Activated naive CD4-positive, alpha-beta T cell treated with Interleukin-2 at 50 U/mL for 16 hours (primary cell): Measurements from ENCODE around the gene NEURL3.
"Not testable (repeated sequence)": the region's sequence is repeated elsewhere in the genome, so short reads cannot be mapped to it uniquely, and the experiment has no call there.

Experiments used
- DNase-seq: peaks from one replicate; pipeline ENCODE4 v3.0.0-alpha.2; 2020

NEURL3 gene

DNA sequence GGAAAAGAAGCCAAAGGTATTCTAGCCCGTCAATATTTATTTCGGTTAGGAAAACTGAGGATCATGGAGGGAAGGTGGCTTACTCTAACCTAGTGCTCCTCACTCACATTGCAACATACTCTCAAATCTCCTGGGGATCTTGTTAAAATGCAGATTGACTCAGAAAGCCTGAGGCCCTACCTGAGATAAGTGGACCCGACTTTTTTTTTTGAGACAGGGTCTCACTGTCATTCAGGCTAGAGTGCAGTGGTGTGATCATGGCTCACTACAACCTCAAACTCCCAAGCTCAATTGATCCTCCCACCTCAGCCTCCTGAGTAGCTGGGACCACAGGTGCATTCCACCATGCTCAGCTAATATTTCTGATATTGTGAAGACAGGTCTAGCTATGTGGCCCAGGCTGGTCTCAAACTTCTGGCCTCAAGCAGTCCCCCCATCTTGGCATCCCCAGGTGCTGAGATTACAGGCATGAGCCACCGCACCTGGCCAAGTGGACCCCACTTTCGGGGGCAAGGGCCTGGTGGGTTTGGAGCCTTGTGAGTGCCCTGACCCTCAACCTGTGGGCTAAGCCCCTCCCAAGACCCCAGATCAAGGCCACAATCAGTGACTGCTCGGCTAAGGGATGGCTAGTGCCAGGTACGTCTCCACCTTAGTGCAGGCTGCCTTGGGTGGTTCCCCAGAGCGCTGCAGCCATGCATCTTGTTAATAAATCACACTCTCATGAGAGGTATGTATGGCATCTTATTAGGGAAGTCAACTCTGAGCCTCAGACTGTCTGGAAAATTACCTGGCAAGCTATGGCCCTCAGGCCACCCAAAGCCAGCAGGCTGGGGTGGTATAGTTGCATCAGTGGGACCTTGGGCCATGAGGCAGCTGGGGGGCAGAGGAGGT is 1.1 kb upstream of the NEURL3 start:
- DNase-seq = no peak

DNA sequence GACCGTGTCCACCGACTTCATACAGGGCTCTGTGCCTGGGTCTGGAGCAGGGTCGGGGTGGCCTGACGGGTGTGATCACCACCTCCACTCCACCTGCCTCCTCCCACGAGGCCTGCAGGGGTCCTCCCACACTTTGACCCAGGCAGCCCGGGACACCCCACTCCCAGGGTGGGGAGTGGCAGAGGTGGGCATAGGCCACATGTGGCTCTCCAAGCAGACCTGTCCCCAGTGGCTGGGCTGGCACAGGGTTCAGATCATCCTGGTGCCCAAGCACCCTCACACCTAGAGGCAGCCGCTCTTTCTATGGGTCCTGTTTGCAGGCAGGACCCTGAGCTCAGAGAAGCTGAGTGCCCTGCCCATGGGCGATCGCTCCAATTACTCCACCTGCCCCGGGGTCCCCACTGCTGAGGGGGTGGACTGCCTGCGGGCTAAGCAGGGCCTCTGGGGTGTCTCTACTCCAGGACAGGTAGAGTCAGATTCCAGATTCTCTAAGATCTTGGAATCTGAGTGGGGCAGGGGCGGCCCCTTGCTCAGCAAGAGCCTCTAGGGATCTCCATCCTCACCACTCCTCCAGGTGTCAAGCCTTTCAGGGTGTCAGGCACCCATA is 1.4 kb downstream of the NEURL3 start:
- no peak for DNase-seq

- no peak for DNase-seq
Measured at GRCh38 chr2:96502891-96503636, 2.1 kb downstream of the NEURL3 start.

- DNase-seq = no peak
Measured at GRCh38 chr2:96501886-96502810, 3.0 kb downstream of the NEURL3 start.

GRCh38 chr2:96501471-96501874 is 3.7 kb downstream of the NEURL3 start:
- no peak for DNase-seq

- no peak for DNase-seq
Measured at GRCh38 chr2:96500385-96501066, 4.6 kb downstream of the NEURL3 start.

DNA sequence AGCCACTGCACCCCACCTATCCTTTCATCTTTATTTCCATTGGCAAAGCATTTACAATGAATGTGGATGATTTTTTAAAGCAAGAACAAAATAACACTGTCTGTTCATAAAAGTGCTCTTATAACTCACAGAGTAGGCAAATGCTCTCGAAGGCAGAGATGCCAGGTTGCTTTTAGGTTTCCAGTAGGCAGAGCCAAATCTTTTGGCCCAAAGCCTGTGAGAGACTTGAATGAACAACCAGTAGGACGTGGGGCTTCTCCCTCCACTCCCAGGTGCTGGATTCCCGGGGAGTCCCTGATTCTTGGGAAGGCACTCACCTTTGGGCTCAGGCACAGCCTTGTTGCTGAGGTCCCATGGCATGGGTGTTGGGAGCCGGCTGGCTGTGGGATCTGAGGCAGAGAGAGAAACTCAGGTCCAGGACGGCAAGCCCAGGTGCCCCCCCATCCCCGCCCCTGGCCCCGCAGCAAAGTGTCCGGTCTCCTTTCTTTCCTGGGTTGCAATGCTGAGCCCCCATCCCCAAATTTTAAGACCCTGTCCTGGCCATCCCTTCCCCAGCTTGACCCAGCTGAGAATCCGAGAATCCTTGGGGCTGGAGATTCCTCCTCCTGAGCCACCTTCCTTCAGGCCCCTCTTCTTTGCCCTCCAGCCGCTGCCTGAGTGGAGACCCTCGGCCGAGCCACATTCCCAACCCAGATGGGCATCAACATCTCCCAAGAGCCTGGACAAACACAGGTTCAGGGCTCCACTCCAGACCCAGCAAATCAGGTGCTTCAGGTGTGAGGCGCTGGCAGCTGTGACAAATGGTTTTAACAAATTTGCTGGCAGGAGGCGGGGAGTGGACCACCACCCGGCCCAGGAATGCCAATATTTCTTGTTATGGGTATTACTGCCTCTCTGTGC is 5.8 kb downstream of the NEURL3 start:
- DNase-seq = no peak

DNA sequence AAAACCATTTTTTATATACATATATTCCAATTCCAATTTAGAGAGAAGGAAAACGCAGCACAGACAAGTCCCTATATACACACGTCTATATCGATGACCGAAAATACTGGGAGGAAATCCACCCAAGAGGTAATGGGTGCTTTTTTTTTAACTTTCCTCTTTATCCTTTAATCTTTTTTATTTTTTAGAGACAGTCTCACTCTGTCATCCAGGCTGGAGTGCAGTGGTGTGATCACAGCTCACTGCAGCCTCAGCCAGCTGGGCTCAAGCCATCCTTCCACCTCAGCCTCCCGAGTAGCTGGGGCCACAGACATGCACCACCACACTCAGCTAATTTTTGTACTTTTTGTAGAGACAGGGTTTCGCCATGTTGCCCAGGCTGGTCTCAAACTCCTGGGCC is 6.5 kb downstream of the NEURL3 start:
- not testable (repeated sequence) for DNase-seq

- DNase-seq = no peak
Measured at GRCh38 chr2:96498021-96498431, 7.1 kb downstream of the NEURL3 start.

DNA sequence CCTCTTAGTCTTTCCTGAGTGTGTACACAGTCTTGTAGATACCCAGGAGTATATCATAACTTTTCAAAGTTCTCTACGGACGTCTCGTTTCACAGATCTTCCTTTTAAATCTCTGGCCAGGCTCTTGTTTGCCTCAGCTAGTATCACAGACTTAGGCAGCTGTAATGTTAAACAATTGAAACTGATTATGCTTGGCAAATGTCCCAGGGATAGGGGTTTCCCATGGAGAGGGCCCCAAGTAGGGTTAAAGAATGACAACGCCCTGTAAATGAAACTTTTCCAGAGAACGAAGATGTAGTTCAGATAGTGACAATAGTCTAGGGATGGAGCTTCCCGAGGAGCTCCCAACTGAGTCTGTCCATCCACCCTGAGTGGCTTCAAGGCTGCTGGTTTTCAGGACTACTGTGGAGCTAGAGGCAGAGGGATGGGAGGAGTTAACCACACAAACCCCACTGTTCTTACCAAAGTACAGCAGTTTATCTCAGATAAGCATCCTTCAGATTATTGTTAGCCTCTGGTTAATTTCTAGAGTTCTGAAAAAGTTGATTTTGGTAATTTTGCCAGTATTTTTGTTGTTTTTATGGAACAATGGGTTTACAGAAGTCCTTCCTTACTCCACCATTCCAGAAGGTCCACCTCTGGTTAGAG is 9.1 kb downstream of the NEURL3 start:
- no peak for DNase-seq

DNA sequence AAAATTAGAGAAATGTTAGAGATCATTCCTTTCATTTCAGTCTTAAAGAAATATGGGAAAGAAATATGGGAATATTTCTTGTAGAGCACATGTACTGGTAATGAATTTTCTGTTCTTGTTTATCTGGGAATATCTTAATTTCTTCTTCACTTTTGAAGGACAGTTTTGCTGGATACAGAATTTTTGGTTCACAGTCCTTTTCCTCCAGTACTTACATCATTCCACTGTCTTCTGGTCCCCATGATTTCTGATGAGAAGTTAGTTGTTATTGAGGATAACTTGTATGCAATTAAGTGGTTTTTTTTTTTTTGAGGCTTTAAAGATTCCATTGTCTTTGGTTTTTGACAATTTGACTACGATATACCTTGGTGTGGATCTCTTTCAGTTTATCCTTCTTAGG is 11.0 kb downstream of the NEURL3 start:
- DNase-seq = no peak

DNA sequence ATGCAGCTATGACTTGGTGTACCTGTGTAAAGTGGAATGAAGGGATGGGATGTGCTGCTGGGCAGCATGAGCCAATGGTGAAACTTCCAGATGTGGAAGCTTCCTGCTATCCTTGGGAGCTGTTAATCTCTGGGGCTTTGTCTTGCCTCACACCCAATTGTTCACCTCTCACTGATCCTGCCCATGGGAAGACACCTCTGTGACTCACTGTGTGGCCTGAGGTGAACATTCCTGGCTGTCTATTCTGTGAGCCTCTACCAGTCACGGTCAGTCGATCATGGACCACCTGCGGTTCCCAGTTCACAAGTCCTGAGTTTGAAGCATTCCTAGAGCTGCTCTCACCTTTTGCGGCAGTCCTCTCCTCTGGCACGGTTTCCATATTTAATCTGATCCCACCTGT is 12.1 kb downstream of the NEURL3 start:
- no peak for DNase-seq

DNA sequence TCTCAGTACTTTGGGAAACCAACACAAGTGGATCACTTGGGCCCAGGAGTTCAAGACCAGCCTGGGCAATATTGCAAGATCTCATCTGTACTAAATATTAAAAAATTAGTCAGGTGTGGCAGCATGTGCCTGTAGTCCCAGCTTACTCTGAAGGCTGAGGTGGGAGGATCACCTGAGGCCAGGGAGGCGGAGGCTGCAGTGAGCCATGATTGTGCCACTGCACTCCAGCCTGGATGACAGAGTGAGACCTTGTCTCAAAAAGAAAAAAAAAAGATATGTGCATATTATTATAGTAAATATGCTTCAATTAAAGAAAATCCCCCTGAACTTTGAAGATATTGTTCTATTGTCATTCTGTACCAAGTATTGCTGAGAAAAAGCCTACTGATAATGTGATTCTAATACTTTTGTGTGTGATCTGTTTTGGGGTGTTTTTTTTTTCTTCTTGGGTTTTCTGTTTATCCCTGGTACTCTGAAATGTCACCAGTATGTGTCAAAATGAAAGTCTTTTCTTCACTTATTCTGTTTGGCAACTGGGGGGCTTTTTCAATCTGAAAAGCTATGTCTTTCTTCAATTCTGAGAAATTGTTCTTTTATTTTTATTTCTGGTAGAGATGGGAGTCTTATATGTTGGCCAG is 13.2 kb downstream of the NEURL3 start:
- DNase-seq = no peak

DNA sequence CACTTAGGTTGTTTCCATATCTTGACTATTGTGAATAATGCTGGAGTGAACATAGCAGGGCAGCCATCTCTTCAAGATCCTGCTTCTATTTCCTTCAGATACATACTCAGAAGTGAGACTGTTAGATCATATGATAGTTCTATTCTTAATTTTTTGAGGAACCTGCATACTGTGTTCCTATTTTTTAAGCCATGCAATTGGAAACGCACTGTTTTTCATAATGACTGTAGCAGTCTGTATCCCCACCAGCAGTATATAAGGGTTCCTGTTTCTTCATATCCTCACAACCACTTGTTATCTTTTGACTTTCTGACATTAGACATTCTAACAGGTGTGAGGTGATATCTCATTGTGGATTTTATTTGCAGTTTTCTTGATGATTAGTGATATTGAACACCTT is 15.5 kb downstream of the NEURL3 start:
- DNase-seq = no peak

GRCh38 chr2:96489261-96489660 is 15.9 kb downstream of the NEURL3 start:
- DNase-seq = no peak

- DNase-seq = no peak
Measured at GRCh38 chr2:96486696-96487095, 18.5 kb downstream of the NEURL3 start.

- peak; percentile 85 for DNase-seq
Measured at GRCh38 chr2:96485751-96486651, 19.2 kb downstream of the NEURL3 start.

DNA sequence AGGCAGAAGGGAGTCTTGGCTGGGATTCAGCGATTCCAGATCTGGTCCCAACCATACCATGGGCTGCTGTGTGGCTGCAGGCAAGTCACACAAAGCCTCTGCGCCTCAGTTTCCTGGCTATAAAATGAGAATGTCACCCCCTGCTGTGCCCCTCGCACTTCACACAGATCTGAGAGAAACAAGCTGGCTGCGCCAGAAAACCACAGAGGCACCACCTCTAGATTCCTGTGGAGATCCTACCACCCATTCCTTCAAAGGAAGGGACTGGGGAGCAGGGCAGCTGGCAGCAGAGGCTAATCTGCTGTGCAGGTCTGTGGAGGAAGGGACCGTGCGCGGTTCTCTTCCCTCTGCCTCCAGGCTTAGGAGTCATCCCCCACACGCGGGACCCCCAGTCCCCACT is 19.8 kb downstream of the NEURL3 start:
- DNase-seq = no peak

DNA sequence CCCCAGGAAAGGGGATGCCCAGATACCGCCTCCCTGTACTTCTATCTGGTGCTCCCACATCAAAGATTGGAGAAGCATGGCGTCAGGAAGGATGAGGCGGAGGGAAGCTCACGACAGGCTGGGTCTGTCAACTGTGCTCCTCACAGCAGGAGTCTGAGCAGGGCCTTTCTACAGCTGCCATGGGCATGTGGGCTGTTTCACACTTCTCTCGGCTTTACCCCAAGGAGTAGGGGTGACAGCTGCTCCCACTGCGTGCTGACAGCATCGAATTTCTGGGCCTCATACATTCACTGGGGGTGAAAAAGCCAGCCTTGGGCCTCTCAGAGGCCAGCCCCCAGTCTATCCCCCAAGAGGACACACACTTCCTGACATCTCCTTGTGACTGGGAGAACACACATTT is 21.1 kb downstream of the NEURL3 start:
- DNase-seq = no peak
